Stimulated activated CD4-positive, alpha-beta T cell treated with anti-CD3 and anti-CD28 coated beads, Interleukin-4, amount 100 ng/mL, for 48 hours (primary cell): Measurements from ENCODE around the gene LRIG1.
A peak's percentile ranks its signal among the peaks of the same experiment; 100 is the strongest.

ENCODE experiments used
- DNase-seq, 2 donors: peaks; one replicate each; pipeline ENCODE4 v3.0.0-alpha.2; 2020; ENCODE audit warnings: low read depth in 2 of 2

LRIG1 gene

GRCh38 chr3:66383998-66384745 lies 116.7 kb downstream of the LRIG1 start:
- DNase-seq = no peak

GRCh38 chr3:66383023-66383422 lies 117.8 kb downstream of the LRIG1 start:
- DNase-seq = no peak

- DNase-seq = no peak
Observed at GRCh38 chr3:66382142-66382541, 118.7 kb downstream of the LRIG1 start.

- no peak for DNase-seq
Observed at GRCh38 chr3:66381626-66382025, 119.2 kb downstream of the LRIG1 start.

- no peak for DNase-seq
Observed at GRCh38 chr3:66380200-66380932, 120.5 kb downstream of the LRIG1 start.

GRCh38 chr3:66379565-66379964 lies 121.3 kb downstream of the LRIG1 start:
- no peak for DNase-seq

- DNase-seq = peak; percentile 19 to 37
Observed at GRCh38 chr3:66378256-66378655, 122.6 kb downstream of the LRIG1 start.

GRCh38 chr3:66377800-66378199 lies 123.0 kb downstream of the LRIG1 start:
- no peak for DNase-seq

GRCh38 chr3:66376568-66376967 lies 124.3 kb downstream of the LRIG1 start:
- no peak for DNase-seq

GRCh38 chr3:66372681-66373350 lies 128.0 kb downstream of the LRIG1 start:
- no peak for DNase-seq

GRCh38 chr3:66371432-66371831 lies 129.4 kb downstream of the LRIG1 start:
- no peak for DNase-seq

- no peak for DNase-seq
Observed at GRCh38 chr3:66370179-66370578, 130.6 kb downstream of the LRIG1 start.

GRCh38 chr3:66367979-66368378 lies 132.8 kb downstream of the LRIG1 start:
- no peak for DNase-seq

GRCh38 chr3:66366747-66367146 lies 134.1 kb downstream of the LRIG1 start:
- DNase-seq = no peak

GRCh38 chr3:66365080-66365479 lies 135.7 kb downstream of the LRIG1 start:
- no peak for DNase-seq

GRCh38 chr3:66363148-66363547 lies 137.7 kb downstream of the LRIG1 start:
- no peak for DNase-seq

- no peak for DNase-seq
Observed at GRCh38 chr3:66362541-66362941, 138.3 kb downstream of the LRIG1 start.

- DNase-seq = no peak
Observed at GRCh38 chr3:66361356-66361755, 139.5 kb downstream of the LRIG1 start.

- no peak for DNase-seq
Observed at GRCh38 chr3:66355997-66356396, 144.8 kb downstream of the LRIG1 start.

GRCh38 chr3:66355394-66355793 lies 145.4 kb downstream of the LRIG1 start:
- no peak for DNase-seq

- no peak for DNase-seq
Observed at GRCh38 chr3:66354001-66354400, 146.8 kb downstream of the LRIG1 start.

GRCh38 chr3:66353530-66353929 lies 147.3 kb downstream of the LRIG1 start:
- no peak for DNase-seq

- no peak for DNase-seq
Observed at GRCh38 chr3:66353039-66353438, 147.8 kb downstream of the LRIG1 start.
